Activated effector memory CD4-positive, alpha-beta T cell treated with anti-CD3 and anti-CD28 coated beads, Interleukin-2, amount 50 U/mL, for 16 hours (primary cell): ENCODE results near the gene ASAP2.

ENCODE experiments used
- DNase-seq: peaks from one replicate; pipeline ENCODE4 v3.0.0-alpha.2; 2020

The ASAP2 gene

DNA sequence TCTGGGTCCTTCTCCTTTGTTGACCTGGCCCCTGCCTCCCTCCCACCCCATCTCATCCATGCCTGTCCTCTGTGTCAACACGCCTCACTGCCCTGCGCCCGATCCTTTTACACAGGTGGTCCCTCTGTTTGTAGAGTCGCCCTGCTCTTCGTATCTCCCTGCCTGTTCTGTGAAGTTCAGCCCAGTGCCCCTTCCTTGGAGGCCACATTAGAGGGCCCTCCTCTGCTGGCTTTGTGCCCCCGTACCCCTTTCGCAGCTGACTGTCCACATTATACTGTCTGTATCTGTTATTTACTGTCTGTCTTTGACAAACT lies 25.5 kb downstream of the ASAP2 start:
- no peak for DNase-seq

DNA sequence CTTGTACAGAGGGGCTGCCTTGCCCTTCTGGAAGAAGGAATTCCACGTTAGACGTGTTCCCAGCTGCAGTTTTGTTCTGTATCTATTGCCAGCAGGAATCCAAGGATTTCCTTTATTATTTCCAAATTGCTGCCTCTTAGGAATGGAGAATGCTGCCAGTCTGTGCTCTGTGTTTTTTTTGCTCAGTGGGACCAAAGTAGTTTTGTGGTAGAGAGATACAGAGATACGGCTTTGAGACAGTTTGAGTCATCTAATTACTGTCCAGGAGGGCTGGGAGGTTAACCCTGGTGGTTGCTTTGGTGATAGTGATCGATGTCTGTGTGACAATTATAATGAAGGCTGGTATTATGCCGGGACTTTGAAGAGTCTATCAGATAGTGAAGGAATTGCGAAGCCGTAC lies 26.3 kb downstream of the ASAP2 start:
- no peak for DNase-seq

DNA sequence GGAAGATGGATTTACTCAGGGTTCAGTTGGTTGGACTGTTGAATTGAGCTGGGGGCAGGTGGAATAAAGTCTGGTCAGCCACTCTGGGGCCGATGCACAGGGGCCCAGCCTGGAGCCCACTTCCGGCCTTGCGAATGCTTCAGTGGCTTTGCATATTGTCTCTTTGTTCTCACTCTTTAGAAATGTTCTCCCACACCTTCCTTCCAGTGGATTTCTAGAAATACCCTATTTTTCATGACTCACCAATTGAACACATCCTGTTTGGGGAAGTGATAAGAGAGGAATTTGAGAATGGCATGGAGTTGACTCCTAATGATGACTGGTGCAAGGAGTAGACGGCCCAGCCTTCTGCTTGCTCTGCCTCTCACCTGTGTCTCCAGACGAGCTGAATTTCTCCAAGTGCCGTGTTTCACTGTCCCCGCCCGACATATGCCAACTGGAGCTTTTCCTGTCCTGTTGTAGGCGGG lies 28.1 kb downstream of the ASAP2 start:
- DNase-seq, result no peak

DNA sequence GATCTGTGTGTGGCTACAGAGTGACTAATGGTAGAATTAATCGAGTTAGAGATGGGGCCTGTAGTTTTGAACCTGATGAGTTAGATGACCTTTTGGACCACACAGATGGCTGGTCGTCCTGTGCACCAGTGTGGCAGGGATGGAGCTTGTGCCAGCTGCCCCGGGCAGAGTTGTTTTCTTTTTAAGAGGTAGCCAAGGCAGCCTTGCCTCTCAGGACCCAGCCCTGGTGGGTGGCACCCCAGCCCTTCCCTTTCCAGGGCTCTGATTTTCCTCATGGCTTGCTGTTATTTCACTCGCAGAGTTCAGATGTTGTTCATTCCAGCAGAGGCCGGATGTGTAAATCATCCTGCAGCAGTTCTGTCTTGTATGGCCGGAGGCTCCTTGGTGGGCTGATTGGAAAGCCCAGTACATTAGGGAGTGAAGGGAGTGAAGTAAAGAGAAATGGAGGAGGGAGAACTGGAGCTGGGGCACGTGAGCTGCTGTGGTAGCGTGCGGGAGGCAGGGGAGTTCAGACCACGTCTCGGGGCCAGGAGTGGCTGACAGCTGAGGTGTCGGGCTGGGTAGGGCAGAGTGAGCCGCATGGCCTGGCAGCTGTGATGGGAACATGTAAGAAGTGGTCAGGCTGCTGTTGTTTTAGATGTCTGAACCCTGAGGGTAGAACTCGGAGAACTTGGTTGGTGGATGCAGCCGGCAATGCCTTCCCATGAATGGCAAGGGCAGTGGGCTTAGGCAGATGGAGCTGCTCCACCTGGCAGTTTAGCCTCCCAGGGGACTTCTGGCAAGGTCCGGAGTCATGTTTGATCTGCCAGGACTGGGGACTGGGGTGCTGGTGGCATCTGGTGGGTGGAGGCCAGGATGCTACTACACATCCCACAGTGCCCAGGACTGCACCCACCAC lies 28.8 kb downstream of the ASAP2 start:
- peak; percentile 52 for DNase-seq

DNA sequence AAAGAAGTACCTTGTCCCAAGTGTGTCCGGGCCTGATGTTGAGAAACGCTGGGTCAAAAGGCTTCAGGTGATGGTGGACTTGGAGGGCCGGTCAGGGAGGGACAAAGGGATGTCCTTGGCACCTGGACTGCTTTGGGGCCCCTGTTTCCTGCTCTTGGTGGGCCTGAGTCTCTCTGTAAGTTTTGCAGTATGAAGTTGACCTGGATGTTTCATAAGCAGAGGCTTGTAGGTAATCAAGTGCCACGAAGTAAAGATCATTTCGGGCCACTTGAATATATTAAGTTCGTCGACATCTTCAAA lies 29.4 kb downstream of the ASAP2 start:
- peak; percentile 27 for DNase-seq

DNA sequence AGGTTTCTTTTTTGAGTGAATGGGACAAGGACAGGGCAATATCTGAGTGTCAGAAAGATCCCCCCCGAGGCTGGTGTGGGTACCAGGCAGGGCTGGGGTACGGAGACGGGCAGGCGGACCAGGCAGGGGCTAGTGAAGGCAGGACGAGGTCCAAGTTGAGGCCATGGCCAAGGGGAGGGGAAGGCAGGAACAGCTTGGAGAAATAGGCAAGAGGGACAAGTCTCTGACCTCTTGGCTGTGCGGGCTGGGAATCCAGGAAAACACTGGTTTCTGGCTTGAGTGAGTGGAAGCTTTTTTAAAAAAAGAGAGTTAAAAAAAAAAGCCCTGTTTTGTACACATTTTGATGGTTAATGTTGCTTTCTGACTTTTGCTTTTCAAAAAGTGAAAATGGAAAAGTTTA lies 30.3 kb downstream of the ASAP2 start:
- peak; percentile 24 for DNase-seq

DNA sequence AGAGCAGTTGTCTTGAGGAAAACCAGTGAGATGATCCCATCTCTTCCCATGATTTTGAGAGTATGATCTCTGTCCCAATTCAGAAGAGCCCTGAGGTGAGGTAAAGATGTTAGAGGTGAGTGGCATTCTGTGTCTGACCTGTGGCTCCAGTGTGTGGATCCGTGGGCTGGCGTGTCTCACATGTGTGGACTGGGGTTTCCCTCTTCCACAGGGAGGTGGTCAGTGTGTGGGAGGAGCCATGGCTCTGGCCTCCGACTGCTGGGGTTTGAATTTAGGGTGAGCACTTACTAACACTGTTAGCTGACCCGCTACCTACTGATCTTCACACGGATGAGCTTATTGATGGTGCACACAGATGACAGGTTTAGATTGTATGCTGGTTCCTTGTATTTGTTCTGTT lies 31.2 kb downstream of the ASAP2 start:
- peak; percentile 36 for DNase-seq

DNA sequence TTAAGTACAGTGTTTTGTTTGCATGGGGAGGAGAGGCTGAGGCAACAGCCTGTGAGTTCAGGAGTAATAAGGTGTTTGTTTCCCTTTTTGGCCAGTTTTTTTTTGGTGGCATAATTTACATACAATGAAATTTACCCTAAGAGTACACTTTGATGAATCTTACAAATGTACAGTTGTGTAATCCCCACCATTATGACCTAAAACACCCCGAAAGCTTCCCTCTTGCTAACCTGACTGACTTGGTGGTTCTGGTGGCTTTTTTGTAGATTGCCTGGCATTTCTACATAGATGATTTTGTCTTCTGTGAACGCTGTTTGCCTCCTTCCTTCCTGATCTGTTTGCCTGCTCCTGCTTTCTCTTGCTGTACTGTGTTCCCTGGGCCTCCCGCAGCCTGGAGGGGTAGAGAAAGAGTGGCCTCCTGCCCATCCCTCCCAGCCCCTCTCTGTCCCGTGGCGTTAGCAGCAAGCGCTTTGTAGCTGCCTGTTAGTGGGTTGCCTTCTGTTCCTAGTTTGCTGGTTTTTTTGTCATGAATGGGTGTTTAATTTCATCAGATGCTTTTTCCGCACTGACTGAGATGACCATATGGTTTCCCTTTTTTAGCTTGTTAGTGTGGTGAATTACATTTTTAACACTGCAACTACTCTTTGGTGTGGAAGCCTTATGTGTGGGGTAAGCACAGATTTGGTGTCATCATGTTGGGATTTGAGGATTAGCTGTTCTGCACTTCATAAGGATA lies 32.1 kb downstream of the ASAP2 start:
- DNase-seq, result no peak

DNA sequence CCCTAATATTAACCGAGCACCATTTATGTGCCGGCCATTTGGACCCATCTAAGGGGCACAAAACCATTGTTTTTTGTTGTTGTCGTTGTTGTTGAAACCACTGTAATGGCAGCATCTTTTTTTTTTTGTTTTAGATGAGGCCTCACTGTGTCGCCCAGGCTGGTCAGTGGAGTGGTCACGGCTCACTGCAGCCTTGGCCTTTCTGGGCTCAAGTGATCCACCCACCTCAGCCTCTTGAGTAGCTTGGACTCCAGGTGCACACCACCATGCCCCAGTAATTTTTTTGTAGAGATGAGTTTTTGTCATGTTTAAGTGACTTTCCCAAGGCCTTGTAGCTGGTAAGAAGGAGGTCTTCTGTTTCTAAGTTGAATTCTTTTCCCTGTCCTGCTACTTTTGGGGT lies 33.0 kb downstream of the ASAP2 start:
- DNase-seq, result no peak

DNA sequence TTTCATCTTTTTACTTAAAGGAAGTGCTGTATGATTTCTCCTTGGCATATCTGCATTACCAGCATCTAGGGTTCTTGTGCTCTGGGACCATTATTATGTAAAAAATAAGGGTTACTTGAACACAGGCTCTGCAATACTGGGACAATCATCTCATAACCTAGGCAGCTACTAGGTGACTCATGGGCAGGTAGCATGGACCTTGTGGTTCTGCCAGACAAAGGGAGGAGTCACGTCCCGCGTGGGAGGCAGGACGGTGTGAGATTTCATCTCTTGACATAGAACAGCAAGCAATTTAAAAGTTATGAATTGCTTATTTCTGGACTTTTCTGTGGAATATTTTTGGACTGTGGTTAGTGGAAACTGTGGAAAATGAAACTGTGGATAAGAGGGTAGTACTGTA lies 34.1 kb downstream of the ASAP2 start:
- DNase-seq, result peak; percentile 66

DNA sequence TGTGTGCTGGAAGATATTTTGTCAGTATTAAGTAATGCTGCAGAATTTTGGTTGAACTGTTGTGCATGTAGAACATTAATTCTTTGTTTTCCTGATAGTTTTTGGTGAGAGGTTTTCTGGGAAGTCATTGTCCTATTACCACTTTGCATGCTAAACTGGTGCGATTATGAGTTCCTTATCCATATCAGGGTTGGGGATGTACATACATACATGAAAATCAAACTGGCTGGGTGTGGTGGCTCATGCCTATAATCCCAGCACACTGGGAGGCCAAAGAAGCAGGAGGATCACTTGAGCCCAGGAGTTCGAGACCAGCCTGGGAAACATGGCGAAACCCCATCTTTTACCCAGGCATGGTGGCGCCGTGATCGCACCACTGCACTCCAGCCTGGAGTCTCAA lies 34.6 kb downstream of the ASAP2 start:
- DNase-seq, result no peak

DNA sequence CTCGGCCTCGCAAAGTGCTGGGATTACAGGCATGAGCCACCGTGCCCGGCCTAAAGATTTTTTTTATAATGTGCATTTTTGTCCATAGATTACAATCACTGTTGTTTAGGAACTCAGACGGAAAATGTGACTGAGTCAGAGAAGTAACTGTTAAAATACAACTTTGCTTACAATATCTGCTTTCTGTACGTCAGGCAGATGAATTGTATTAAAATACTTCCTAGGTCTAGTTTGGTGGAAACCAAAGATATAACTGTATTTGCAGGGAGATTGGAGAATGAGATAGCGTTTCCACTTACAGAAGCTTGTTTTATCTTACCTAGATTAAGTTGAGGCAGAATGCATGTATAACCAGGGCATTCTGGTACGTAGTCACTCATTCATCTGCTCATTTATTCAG lies 36.7 kb downstream of the ASAP2 start:
- no peak for DNase-seq

DNA sequence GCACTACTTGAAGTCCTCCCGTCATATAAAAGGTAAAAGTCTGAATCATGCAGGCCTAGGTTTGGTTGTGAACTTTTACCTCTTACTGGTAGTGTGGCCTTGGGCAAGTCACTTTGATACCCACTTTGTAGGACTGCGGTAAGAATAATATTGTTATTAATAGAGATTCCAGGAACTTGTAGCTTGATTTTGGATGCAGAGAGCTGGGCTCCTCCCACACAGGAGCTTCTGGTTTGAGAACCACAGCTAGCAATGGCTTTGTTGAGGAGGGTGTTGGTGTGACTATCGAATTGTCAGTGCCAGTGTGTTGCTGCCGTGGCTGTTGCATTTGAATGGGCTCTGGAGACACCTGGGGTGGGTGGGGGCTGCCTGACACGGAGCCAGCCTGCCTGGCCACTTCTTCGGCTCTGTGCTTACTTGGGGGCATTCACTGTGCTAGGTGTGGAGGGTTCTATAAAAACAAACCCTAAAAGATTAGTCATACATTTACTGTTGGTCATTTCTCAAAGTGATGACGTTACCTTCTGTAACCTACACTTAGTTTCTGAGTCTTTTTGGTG lies 38.5 kb downstream of the ASAP2 start:
- DNase-seq, result no peak

DNA sequence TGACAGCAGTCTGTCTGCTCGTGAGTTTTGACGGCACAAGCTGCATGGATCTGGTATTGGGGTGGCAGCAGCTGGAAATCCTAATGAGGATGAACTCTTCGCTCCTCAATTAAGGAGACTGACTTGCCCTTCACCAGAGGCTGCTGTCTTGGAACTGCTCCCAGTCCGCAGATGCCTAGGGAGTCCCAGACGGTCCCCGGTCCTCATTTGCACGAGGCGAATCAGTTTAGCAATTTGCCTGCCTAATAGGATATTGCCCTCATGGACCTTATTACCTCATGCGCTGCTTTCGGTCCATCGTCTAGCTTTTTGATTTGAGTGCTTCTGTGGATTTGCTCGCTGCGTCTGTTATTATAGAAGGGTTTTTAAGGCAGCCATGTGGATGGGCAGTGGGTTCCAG lies 40.6 kb downstream of the ASAP2 start:
- DNase-seq, result peak; percentile 30

DNA sequence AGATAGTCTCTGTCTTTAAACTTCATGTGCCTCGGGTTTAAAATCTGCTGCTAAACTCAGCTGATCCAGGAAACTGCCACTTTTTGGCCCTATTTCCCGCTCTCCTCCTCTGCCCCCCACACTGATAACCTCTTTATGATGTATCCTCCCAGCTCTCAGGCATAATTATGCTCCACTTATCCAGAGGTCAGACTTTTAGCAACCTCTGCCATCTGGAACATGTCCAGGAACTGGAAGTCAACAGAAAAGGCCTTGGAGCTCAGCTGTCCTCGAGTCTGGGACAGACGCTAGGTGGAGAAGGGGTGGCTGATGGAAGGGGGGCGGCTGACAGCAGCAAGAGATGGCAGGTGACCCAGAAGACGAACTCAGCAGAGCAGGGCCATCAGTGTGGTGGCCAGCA lies 41.2 kb downstream of the ASAP2 start:
- DNase-seq, result no peak

DNA sequence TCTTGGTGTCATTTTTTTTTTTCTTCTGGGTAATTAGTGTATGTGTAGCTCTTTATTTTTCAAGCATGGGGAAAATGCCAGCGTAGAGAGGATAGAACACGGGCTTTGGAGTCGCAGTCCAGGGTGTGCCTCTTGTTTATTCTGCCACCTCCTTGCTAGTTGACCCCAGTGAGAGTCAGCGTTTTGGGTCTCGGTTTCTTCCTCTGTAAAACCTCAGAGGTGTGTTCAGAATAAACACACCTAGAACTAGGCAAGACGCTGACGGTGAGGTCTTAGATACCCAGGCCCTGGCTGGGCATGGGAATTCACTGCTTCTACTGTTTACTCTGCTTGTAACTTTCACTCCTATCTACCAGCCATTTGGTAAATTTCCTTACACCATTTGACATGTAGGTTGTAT lies 41.8 kb downstream of the ASAP2 start:
- peak; percentile 21 for DNase-seq

DNA sequence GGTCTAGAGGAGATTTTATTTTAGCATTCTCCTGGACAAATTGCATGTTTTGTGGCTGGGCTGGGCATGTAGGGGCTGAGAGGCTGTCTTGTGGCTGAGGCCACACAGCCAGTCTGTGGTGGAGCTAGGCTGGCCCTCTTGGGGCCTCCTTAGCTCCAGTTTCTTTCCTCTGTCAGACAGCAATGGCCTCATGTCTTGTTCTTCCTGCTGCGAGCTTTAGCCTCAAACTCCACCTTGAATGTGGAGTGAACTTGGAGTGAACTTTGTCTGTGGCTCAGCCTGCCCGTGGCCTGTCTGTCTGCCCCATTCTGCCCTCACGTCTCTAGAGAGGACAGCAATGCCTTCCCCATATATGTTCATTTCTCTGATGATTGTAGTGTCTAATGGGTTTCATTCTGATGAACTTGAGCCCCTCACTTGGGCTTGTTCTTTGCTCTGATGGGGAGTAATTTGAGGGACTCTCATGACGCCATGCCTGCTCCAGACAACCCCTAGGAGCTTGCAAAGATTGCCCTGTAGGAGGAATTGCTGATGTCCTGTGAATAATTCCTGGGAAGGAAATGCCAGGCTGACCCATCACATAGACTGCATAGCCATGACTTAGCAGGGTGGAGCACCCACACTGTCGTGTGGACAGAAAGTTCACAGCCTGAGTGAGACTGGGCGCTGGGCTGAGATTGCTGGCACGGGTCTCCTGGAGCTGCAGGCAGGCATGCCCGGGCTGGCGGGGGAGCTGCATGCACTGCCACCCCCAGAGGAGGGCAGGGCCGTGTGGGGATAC lies 42.6 kb downstream of the ASAP2 start:
- DNase-seq, result no peak

DNA sequence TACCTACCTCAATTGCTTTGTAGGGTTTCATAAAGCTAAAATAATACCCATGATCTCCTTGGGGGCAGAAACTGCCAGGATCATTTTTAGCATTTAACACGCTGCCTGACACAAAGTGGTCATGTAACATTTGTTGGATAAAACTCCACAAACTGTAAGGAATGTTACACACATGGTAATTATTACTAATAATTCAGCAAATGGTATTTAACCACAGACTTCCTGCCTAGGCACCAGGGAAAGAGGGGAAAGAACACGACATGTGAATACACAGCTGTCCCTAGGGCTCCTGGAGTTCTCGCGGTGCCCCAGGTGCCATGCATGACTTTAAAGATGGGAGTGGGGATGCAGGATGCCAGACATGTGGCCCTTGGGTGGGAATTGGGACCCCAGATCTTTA lies 43.5 kb downstream of the ASAP2 start:
- no peak for DNase-seq

DNA sequence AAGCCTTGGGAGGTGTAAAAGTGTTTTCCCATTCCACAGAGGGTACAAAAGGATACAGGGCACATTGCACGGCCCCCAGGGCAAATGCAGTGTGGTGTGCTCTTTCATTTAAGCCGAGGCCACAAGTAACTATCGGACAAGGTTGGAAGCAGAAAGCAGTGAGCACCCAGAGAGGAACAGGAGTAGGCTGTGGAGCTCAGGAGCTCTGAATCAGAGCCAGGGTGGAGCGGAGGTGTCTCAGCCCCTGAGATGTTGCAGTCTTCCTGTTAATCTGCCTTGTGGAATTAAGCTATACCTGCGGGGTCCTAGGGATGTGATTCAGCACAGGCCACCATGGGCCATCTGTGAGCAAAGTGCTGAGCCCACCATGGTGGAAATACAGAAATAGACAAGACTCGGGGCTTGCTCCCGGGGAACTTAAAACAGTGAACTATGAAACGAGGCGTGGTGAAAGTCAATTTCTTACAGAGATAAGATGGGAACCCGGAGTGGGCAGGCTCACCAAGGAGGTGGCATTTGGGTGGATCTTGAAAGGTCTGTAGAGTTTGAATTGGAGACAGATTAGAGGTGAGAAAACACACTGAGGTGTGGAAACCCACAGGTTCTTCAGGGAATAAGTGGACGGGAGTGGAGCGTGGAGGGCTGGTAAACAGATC lies 44.0 kb downstream of the ASAP2 start:
- DNase-seq, result no peak

DNA sequence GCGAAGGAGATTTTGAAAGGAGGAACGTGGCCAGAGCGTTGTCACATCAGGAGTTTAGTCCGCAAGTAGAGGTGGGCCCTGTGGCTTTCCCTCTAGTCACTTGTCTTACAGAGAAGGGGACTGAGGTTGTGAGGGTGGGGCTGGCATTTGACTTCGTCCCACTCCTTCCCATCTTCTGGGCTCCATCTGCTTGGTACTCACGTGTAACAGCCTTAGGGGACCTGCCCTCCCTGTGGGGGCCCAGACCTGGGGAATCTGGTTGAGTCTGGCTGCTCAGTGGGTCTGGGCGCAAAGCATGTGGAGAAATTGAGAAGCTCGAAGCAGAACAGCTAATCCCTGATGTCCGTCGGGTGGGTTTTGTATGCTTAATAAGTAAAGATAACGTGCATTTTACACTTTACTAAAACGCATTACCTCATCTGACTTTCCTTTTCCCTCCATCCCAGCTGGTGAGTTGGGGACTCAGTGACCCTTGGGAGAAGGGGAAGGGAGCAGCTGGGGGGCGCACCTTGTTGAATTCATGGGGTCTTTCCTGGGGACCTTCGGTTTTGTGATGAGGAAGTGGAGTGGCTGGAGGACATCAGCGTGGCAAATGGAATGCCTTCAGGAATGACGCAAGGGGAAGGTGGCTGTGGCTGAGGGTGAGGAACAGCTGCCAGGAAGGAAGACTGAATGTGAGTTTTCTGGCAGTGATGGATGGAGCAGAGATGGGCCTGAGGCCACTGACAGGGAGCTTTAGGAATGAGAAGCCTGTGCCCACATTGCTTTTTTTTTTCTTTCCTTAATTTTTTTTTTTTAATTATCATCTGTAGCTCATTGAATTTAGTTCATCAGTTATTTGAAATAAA lies 44.8 kb downstream of the ASAP2 start:
- DNase-seq, result no peak

DNA sequence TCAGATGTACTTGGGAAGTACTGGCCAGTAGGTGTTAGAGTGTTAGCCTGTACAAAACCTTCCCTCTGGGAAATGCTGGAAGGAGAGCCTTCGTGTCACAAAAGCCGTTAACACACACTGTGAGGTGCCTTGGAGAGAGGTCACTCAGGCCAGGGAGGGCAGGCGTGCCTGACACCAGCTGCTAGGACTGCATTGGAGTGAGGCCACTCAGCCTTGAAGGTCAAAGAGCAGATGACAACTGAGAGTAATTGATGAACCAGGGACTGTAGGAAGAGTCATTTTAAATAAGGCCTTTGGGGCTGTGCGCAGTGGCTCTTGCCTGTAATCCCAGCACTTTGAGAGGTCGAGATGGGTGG lies 45.4 kb downstream of the ASAP2 start:
- DNase-seq, result no peak

DNA sequence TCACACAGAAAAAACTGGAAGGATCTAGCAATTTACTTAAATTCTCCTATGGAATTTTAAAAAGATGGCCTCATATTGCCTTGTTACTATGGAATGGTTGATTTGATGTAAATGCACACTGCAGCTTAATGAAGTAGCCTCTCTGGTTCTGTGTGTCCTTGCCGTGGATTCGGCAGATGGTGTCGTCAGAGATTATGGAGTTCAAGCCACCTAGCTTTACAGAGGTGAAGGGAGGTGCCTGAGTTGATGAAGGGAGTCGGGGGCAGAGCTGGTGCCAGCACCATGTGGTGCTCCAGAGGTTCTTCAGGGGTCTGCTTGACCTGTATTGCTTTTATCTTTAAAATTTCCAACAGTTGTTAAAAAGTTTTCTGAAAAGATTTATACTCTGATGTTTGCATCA lies 48.8 kb downstream of the ASAP2 start:
- no peak for DNase-seq
